ENCODE data around the gene SP2.

GRCh38 chr17:47927821-47928400 is 31.9 kb downstream of the SP2 start:
- no peak for TF ChIP-seq RAD21 (IDR thresholded peaks at IDR 0.05; ENCODE audit: low read depth)
- TF ChIP-seq SIN3A (IDR thresholded peaks at IDR 0.05; ENCODE audit: low read depth) = no peak
